Endothelial cell (in vitro differentiated cells): Measurements from ENCODE around the gene PAF1. TPM values are rescaled to one million over a fixed set of nuclear protein-coding genes. Genes with fewer than 3 reads are reported as not detected.

Source experiments
- DNase-seq: peaks from one replicate; pipeline ENCODE4 v3.0.0; 2021; ENCODE audit warnings: low spot score
- H3K27ac Mint-ChIP-seq: one replicate; pipeline ENCODE4 v1.8.0; 2021; ENCODE audit warnings: mixed read lengths, inconsistent platforms; ENCODE audit not compliant: unreplicated experiment
- H3K27me3 Mint-ChIP-seq: one replicate; pipeline ENCODE4 v1.8.0; 2021; ENCODE audit warnings: mild to moderate bottlenecking, moderate library complexity, mixed read lengths, inconsistent platforms; ENCODE audit not compliant: unreplicated experiment
- H3K36me3 Mint-ChIP-seq: one replicate; pipeline ENCODE4 v1.8.0; 2021; ENCODE audit warnings: mild to moderate bottlenecking, low read depth, mixed read lengths, inconsistent platforms; ENCODE audit not compliant: unreplicated experiment
- H3K4me1 Mint-ChIP-seq: one replicate; pipeline ENCODE4 v1.8.0; 2021; ENCODE audit warnings: mild to moderate bottlenecking, mixed read lengths, inconsistent platforms; ENCODE audit not compliant: unreplicated experiment
- H3K4me3 Mint-ChIP-seq: one replicate; pipeline ENCODE4 v1.8.0; 2021; ENCODE audit warnings: mild to moderate bottlenecking, mixed read lengths, inconsistent platforms; ENCODE audit not compliant: unreplicated experiment
- H3K9me3 Mint-ChIP-seq: one replicate; pipeline ENCODE4 v1.8.0; 2021; ENCODE audit warnings: mixed read lengths, inconsistent platforms; ENCODE audit not compliant: unreplicated experiment
- CTCF ChIP-seq: fragments of 200-600 bp; sonication (generic); IDR thresholded peaks from one replicate; pipeline ENCODE4 v1.5.0; 2021; ENCODE audit warnings: antibody characterized with exemption; ENCODE audit not compliant: unreplicated experiment
- total RNA-seq: library from RNA; stranded (reverse); fragmentation: NEBNext Ultra II Directional; extraction: Animal tissue kit (Norgen Biotek cat#: 25700); gene quantifications from one replicate; pipeline ENCODE4 v1.2.1, GENCODE V29; 2021; ENCODE audit not compliant: unreplicated experiment

Gene PAF1
- total RNA-seq, 1 donor from 2014 or later: 31.7 TPM

- peaks cover 22% of the 10 kb centered on the region for H3K27me3 Mint-ChIP-seq
- no peak overlapping the region for H3K4me3 Mint-ChIP-seq
- TF ChIP-seq CTCF: no peak
- H3K36me3 Mint-ChIP-seq: peaks cover 35% of the 10 kb centered on the region
- H3K27ac Mint-ChIP-seq: no peak overlapping the region
- H3K4me1 Mint-ChIP-seq: peaks cover 18% of the 10 kb centered on the region
- DNase-seq: no peak
- H3K9me3 Mint-ChIP-seq: no peaks in the 10 kb centered on the region
Measured at GRCh38 chr19:39416152-39417120, 25.5 kb upstream of the PAF1 start.

GRCh38 chr19:39415111-39416046, 24.5 kb upstream of the PAF1 start:
- peak overlapping the region; percentile 67 for H3K4me3 Mint-ChIP-seq

GRCh38 chr19:39413911-39414608, 23.2 kb upstream of the PAF1 start:
- H3K36me3 Mint-ChIP-seq: peaks cover 27% of the 10 kb centered on the region
- H3K4me1 Mint-ChIP-seq: peaks cover 30% of the 10 kb centered on the region
- H3K4me3 Mint-ChIP-seq: peak overlapping the region; percentile 99

More at GRCh38 chr19:39415111-39416046, 24.5 kb upstream of the PAF1 start:
- Mint-ChIP-seq H3K27ac (no peak overlapping the region), H3K27me3 (peaks cover 26% of the 10 kb centered on the region), H3K4me1 (peaks cover 29% of the 10 kb centered on the region), H3K9me3 (no peaks in the 10 kb centered on the region), H3K36me3 (peaks cover 33% of the 10 kb centered on the region)
- no peak for DNase-seq
- TF ChIP-seq CTCF: no peak

More at GRCh38 chr19:39413911-39414608, 23.2 kb upstream of the PAF1 start:
- peak; percentile 13 for TF ChIP-seq CTCF
- Mint-ChIP-seq H3K27me3 (peaks cover 26% of the 10 kb centered on the region), H3K9me3 (no peaks in the 10 kb centered on the region), H3K27ac (peak overlapping the region; percentile 95)
- DNase-seq: peak; percentile 55
